Type B pancreatic cell (in vitro differentiated cells): ENCODE measurements around the gene PPFIA1. TPM values are rescaled to one million over a fixed set of nuclear protein-coding genes. Genes with fewer than 3 reads are reported as not detected.
"Not testable (repeated sequence)": the region's sequence is repeated elsewhere in the genome, so short reads cannot be mapped to it uniquely, and the experiment has no call there.

Experiments
- DNase-seq: peaks from one replicate; pipeline ENCODE4 v3.0.0; 2021; ENCODE audit warnings: mixed read lengths; ENCODE audit not compliant: unreplicated experiment; ENCODE audit errors: extremely low spot score
- H3K27ac Mint-ChIP-seq: 2 replicates; pipeline ENCODE4 v1.8.0; 2021; ENCODE audit warnings: mild to moderate bottlenecking, mixed read lengths
- H3K27me3 Mint-ChIP-seq: 2 replicates; pipeline ENCODE4 v1.8.0; 2021; ENCODE audit warnings: mixed read lengths
- H3K36me3 Mint-ChIP-seq: 2 replicates; pipeline ENCODE4 v1.8.0; 2021; ENCODE audit warnings: mixed read lengths
- H3K4me1 Mint-ChIP-seq: one replicate; pipeline ENCODE4 v1.8.0; 2021; ENCODE audit warnings: mixed read lengths; ENCODE audit not compliant: unreplicated experiment
- H3K4me3 Mint-ChIP-seq: 2 replicates; pipeline ENCODE4 v1.8.0; 2021; ENCODE audit warnings: mild to moderate bottlenecking, mixed read lengths
- H3K9me3 Mint-ChIP-seq: 2 replicates; pipeline ENCODE4 v1.8.0; 2021; ENCODE audit warnings: mixed read lengths
- total RNA-seq: library from RNA; stranded (reverse); gene quantifications from 2 replicates; pipeline ENCODE4 v1.2.1, GENCODE V29; 2021; ENCODE audit warnings: low replicate concordance
- TF ChIP-seq, protein P1 (sequence below): fragments of 200-600 bp; sonication (generic); conservative IDR thresholded peaks from 2 replicates; pipeline ENCODE4 v1.5.0; 2021; ENCODE audit warnings: antibody characterized with exemption, mild to moderate bottlenecking

PPFIA1 gene
- total RNA-seq, 1 donor from 2014 or later: 57.0 TPM

DNA sequence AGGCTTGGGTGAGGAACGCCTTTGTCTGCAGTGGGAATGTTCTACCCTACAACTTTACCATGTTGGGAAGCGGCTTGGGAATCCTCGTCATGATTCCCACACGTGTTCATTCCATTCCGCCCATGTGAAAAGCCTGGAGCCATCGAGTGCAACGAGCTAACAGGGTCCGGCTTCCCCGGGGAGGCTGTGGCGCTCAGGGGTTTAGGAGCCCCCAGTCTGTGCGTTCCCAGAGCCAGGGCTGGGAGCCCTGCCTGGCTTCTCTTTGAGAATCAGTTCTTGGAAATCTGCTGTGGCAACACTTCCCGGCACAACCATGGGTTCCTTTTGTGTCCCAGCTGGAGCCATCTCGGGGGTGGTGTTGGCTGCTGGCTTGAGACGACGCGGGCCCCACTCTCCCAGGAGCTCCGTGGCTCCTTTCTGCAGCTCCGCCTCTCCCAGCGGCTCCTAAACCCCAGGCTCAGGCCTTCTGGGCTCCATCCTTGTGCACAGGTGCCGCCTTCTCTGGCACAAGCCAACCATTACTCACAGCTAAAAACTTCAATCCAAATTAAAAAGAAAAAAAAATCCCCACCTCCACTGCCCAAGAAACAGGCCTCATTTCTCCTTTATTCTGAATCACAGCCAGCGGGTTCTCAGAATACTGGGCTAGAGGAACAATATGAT lies 18.7 kb upstream of the PPFIA1 start:
- Mint-ChIP-seq H3K27ac (no peak overlapping the region), H3K4me1 (no peaks in the 10 kb centered on the region), H3K27me3 (peaks cover 10% of the 10 kb centered on the region), H3K9me3 (no peaks in the 10 kb centered on the region), H3K36me3 (no peaks in the 10 kb centered on the region), H3K4me3 (no peak overlapping the region)
- TF ChIP-seq, protein P1, sequence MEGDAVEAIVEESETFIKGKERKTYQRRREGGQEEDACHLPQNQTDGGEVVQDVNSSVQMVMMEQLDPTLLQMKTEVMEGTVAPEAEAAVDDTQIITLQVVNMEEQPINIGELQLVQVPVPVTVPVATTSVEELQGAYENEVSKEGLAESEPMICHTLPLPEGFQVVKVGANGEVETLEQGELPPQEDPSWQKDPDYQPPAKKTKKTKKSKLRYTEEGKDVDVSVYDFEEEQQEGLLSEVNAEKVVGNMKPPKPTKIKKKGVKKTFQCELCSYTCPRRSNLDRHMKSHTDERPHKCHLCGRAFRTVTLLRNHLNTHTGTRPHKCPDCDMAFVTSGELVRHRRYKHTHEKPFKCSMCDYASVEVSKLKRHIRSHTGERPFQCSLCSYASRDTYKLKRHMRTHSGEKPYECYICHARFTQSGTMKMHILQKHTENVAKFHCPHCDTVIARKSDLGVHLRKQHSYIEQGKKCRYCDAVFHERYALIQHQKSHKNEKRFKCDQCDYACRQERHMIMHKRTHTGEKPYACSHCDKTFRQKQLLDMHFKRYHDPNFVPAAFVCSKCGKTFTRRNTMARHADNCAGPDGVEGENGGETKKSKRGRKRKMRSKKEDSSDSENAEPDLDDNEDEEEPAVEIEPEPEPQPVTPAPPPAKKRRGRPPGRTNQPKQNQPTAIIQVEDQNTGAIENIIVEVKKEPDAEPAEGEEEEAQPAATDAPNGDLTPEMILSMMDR: no peak
- no peak for DNase-seq

DNA sequence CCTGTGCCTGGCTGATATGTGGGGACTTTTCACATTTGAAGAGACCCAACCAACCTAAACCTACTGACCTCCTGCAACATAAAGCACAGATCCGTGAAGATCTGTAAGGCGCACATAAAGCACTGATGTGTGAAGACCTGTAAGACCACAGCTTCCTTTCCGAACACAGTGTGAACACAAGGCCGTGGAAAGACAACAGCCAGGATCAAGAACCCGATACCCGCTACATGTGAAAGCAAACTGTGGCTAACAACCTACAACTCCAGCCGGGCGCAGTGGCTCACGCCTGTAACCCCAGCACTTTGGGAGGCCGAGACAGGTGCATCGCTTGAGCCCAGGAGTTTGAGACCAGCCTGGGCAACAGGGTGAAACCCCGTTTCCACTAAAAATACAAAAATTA lies 17.6 kb upstream of the PPFIA1 start:
- H3K4me3 Mint-ChIP-seq: no peak overlapping the region
- TF ChIP-seq, protein P1: no peak
- no peaks in the 10 kb centered on the region for H3K36me3 Mint-ChIP-seq
- peaks cover 6% of the 10 kb centered on the region for H3K27me3 Mint-ChIP-seq
- H3K27ac Mint-ChIP-seq: no peak overlapping the region
- H3K4me1 Mint-ChIP-seq: no peaks in the 10 kb centered on the region
- no peaks in the 10 kb centered on the region for H3K9me3 Mint-ChIP-seq
- DNase-seq: no peak

DNA sequence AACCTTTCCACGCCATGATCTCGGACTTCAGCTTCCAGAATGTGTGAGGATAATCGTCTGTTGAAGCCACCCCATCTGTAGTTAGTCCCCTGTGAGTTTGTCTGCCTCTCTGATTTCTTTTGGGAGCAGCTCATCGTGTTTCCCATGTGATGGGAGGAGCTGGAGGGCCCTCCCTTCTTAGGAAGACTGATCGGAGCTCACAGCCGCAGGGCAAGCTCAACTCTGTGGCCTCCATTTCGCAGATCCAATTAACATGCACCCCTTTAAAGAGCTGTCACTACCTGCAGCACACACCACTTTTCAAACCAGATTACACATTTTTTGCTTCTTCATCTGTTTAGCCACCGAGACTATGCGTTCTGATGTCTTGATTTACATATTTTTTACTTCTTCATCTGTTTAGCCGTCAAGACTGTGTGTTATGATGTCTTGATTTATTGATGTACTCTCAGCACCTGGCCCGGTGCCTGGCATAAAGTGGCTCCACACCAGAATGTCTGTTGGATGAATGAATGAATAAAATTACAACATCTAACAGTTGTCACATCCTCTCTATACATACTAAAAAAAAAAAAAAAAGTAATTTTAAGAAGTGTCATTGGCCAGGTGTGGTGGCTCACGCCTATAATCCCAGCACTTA lies 14.9 kb upstream of the PPFIA1 start:
- Mint-ChIP-seq H3K4me3 (no peak overlapping the region), H3K27ac (no peak overlapping the region), H3K27me3 (no peaks in the 10 kb centered on the region), H3K4me1 (no peaks in the 10 kb centered on the region), H3K9me3 (no peaks in the 10 kb centered on the region), H3K36me3 (no peaks in the 10 kb centered on the region)
- TF ChIP-seq, protein P1: no peak
- DNase-seq: no peak

DNA sequence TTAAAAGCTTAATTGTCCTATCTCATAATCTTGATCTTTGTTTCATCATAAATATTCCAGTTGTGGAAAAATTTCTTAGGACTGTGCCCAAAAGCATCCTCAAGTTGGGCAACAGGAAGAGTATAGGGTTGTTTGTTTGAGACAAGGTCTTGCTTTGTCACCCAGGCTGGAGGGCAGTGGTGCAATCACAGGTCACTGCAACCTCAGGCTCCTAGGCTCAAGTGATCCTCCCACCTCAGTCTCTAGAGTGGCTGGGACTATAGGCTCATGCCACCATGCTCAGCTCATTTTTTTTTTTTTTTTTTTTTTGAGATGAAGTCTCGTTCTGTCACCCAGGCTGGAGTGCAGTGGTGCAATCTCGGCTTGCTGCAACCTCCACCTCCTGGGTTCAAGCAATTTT lies 11.4 kb upstream of the PPFIA1 start:
- not testable (repeated sequence) for DNase-seq, H3K4me3 Mint-ChIP-seq, H3K4me1 Mint-ChIP-seq, H3K9me3 Mint-ChIP-seq, H3K27me3 Mint-ChIP-seq, H3K36me3 Mint-ChIP-seq, H3K27ac Mint-ChIP-seq

DNA sequence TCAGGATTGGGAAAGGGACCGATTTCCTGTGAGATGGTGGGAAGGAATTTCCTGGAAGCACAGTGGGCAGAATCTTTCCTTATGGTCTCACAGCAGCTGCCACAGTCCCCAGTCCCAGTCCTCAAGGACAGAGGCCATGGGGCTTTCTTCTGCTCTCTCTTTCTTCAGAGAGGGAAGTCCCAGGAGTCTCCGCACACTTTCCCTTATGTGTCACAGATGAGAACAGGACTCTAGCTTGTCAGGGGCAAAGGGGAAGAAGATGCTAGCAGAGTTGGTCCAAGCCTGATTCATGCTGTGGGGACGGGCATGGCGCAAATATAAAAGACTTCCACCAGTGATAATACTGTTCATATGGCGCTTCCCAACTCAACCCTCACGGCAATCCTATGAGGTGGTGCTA lies 7.5 kb upstream of the PPFIA1 start:
- H3K9me3 Mint-ChIP-seq: no peaks in the 10 kb centered on the region
- peaks cover 20% of the 10 kb centered on the region for H3K27me3 Mint-ChIP-seq
- TF ChIP-seq, protein P1: no peak
- H3K36me3 Mint-ChIP-seq: no peaks in the 10 kb centered on the region
- DNase-seq: no peak
- no peak overlapping the region for H3K4me3 Mint-ChIP-seq
- H3K27ac Mint-ChIP-seq: no peak overlapping the region
- H3K4me1 Mint-ChIP-seq: no peaks in the 10 kb centered on the region

DNA sequence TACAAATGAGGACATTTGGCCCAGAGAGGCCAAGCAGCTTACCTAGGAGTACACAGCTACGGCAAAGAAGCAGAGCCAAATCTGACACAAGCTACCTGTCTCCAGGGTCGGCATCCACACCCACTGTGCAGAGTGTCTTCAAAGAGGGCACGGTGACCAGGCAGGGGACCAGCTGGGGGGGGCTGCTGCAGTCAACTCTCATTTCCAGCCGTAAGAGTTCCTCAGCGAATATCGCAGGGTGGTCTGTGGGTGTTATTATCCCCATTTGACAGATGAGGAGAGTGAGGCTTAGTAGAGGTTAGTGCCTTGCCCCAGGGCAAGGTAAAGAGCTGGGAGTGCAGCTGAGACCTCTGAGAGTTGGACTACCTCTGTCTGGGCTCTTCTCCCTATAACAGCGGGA lies 7.1 kb upstream of the PPFIA1 start:
- TF ChIP-seq, protein P1: no peak
- no peak overlapping the region for H3K4me3 Mint-ChIP-seq
- no peaks in the 10 kb centered on the region for H3K4me1 Mint-ChIP-seq
- peaks cover 24% of the 10 kb centered on the region for H3K27me3 Mint-ChIP-seq
- no peaks in the 10 kb centered on the region for H3K36me3 Mint-ChIP-seq
- H3K27ac Mint-ChIP-seq: no peak overlapping the region
- no peak for DNase-seq
- no peaks in the 10 kb centered on the region for H3K9me3 Mint-ChIP-seq
